Measurements from ENCODE around the gene RCSD1.

RCSD1 gene

GRCh38 chr1:167643441-167643840, 13.4 kb downstream of the RCSD1 start:
- no peak for DNase-seq (ENCODE audit: low read depth in 2 of 2)

- DNase-seq (ENCODE audit: low read depth in 2 of 2) = no peak
Observed at GRCh38 chr1:167644551-167644950, 14.5 kb downstream of the RCSD1 start.

- no peak for DNase-seq (ENCODE audit: low read depth in 2 of 2)
Observed at GRCh38 chr1:167645140-167645541, 15.1 kb downstream of the RCSD1 start.

- no peak for DNase-seq (ENCODE audit: low read depth in 2 of 2)
Observed at GRCh38 chr1:167645625-167646414, 15.8 kb downstream of the RCSD1 start.

GRCh38 chr1:167648252-167648849, 18.3 kb downstream of the RCSD1 start:
- DNase-seq (ENCODE audit: low read depth in 2 of 2) = no peak

- DNase-seq (ENCODE audit: low read depth in 2 of 2) = no peak
Observed at GRCh38 chr1:167648978-167649744, 19.1 kb downstream of the RCSD1 start.

GRCh38 chr1:167650269-167651160, 20.5 kb downstream of the RCSD1 start:
- no peak for DNase-seq (ENCODE audit: low read depth in 2 of 2)

- DNase-seq (ENCODE audit: low read depth in 2 of 2) = no peak
Observed at GRCh38 chr1:167651161-167651693, 21.2 kb downstream of the RCSD1 start.

GRCh38 chr1:167654975-167655575, 25.0 kb downstream of the RCSD1 start:
- no peak for DNase-seq (ENCODE audit: low read depth in 2 of 2)

GRCh38 chr1:167656657-167657056, 26.6 kb downstream of the RCSD1 start:
- DNase-seq (ENCODE audit: low read depth in 2 of 2) = no peak

- DNase-seq (ENCODE audit: low read depth in 2 of 2) = no peak
Observed at GRCh38 chr1:167658574-167659328, 28.7 kb downstream of the RCSD1 start.

- no peak for DNase-seq (ENCODE audit: low read depth in 2 of 2)
Observed at GRCh38 chr1:167659450-167659849, 29.4 kb downstream of the RCSD1 start.

- DNase-seq (ENCODE audit: low read depth in 2 of 2) = no peak
Observed at GRCh38 chr1:167659881-167660280, 29.8 kb downstream of the RCSD1 start.

GRCh38 chr1:167661527-167662426, 31.7 kb downstream of the RCSD1 start:
- DNase-seq (ENCODE audit: low read depth in 2 of 2) = no peak

GRCh38 chr1:167663002-167663772, 33.2 kb downstream of the RCSD1 start:
- no peak for DNase-seq (ENCODE audit: low read depth in 2 of 2)

- no peak for DNase-seq (ENCODE audit: low read depth in 2 of 2)
Observed at GRCh38 chr1:167665469-167665868, 35.4 kb downstream of the RCSD1 start.

GRCh38 chr1:167666416-167666815, 36.4 kb downstream of the RCSD1 start:
- DNase-seq (ENCODE audit: low read depth in 2 of 2) = no peak

- no peak for DNase-seq (ENCODE audit: low read depth in 2 of 2)
Observed at GRCh38 chr1:167667536-167667935, 37.5 kb downstream of the RCSD1 start.

Measured in activated CD8-positive, alpha-beta memory T cell treated with anti-CD3 and anti-CD28 coated beads for 4 hours (primary cell).